RWPE2 (cell line): ENCODE data around the gene ATAT1.

Source experiments
- ATAC-seq: fragments of 200-7000 bp; cut with Tn5 transposase; 3 replicates; pipeline ENCODE4 v1.9.1; 2021; ENCODE audit warnings: low read depth
- DNase-seq: peaks from one replicate; pipeline ENCODE4 v3.0.0-alpha.2; 2020; ENCODE audit warnings: low spot score
- H3K27ac ChIP-seq: fragments of 450-650 bp; 2 replicates; pipeline ENCODE4 v1.5.1; 2017; ENCODE audit warnings: mild to moderate bottlenecking; ENCODE audit not compliant: poor library complexity, severe bottlenecking
- H3K27me3 ChIP-seq: fragments of 250-450 bp; sonication (Bioruptor Pico); 2 replicates; pipeline ENCODE4 v1.5.1; 2021; ENCODE audit warnings: mild to moderate bottlenecking, moderate library complexity; ENCODE audit not compliant: insufficient read depth, poor library complexity, severe bottlenecking
- H3K36me3 ChIP-seq: fragments of 250-450 bp; sonication (Bioruptor Pico); 2 replicates; pipeline ENCODE4 v1.5.1; 2020; ENCODE audit warnings: low read depth, mild to moderate bottlenecking, moderate library complexity
- H3K4me1 ChIP-seq: fragments of 250-450 bp; sonication (Bioruptor Pico); 2 replicates; pipeline ENCODE4 v1.5.1; 2021; ENCODE audit warnings: mild to moderate bottlenecking, moderate library complexity; ENCODE audit not compliant: insufficient read depth, poor library complexity, severe bottlenecking
- H3K4me3 ChIP-seq: fragments of 250-450 bp; sonication (Bioruptor Pico); 2 replicates; pipeline ENCODE4 v1.5.1; 2021; ENCODE audit warnings: mild to moderate bottlenecking, moderate library complexity; ENCODE audit not compliant: severe bottlenecking
- H3K9me3 ChIP-seq: fragments of 250-450 bp; sonication (Bioruptor Pico); 2 replicates; pipeline ENCODE4 v1.5.1; 2021; ENCODE audit warnings: mild to moderate bottlenecking, moderate library complexity; ENCODE audit not compliant: severe bottlenecking
- CTCF ChIP-seq: fragments of 450-650 bp; IDR thresholded peaks from one replicate; pipeline ENCODE4 v1.5.1; 2017; ENCODE audit warnings: mild to moderate bottlenecking, moderate library complexity; ENCODE audit not compliant: poor library complexity, severe bottlenecking

The ATAT1 gene

GRCh38 chr6:30679765-30680535 lies 53.3 kb downstream of the ATAT1 start:
- H3K9me3 ChIP-seq: no peaks in the 10 kb centered on the region
- H3K4me1 ChIP-seq: peaks cover 18% of the 10 kb centered on the region
- no peak overlapping the region for H3K4me3 ChIP-seq
- no peak for TF ChIP-seq CTCF
- no peaks in the 10 kb centered on the region for H3K27me3 ChIP-seq
- DNase-seq (no peak), ATAC-seq (no peak)
- H3K36me3 ChIP-seq: peaks cover 78% of the 10 kb centered on the region
- H3K27ac ChIP-seq: peak overlapping the region; percentile 95

DNA sequence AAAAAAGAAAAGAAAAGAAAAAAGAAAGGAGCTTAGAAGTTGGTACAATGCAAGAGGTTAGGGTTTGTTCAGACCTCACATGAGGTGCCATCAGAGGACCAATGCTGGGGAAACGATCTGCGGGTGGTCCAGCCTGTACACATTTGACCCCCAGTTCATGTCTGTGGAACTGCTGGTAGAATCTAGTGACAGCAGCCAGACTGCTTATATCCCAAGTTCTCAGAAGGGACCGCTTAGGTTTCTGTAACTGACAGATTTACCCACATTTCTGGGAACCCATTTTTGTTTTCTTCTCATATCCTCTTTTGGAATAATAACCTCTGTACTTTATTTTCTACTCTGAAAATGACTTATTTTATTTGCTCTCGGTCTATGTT lies 55.1 kb downstream of the ATAT1 start:
- H3K27me3 ChIP-seq: no peaks in the 10 kb centered on the region
- H3K4me3 ChIP-seq: peak overlapping the region; percentile 86
- ATAC-seq: no peak
- DNase-seq: no peak
- peak overlapping the region; percentile 95 for H3K27ac ChIP-seq
- H3K36me3 ChIP-seq: peaks cover 79% of the 10 kb centered on the region
- H3K9me3 ChIP-seq: no peaks in the 10 kb centered on the region
- no peak for TF ChIP-seq CTCF
- H3K4me1 ChIP-seq: peaks cover 18% of the 10 kb centered on the region

DNA sequence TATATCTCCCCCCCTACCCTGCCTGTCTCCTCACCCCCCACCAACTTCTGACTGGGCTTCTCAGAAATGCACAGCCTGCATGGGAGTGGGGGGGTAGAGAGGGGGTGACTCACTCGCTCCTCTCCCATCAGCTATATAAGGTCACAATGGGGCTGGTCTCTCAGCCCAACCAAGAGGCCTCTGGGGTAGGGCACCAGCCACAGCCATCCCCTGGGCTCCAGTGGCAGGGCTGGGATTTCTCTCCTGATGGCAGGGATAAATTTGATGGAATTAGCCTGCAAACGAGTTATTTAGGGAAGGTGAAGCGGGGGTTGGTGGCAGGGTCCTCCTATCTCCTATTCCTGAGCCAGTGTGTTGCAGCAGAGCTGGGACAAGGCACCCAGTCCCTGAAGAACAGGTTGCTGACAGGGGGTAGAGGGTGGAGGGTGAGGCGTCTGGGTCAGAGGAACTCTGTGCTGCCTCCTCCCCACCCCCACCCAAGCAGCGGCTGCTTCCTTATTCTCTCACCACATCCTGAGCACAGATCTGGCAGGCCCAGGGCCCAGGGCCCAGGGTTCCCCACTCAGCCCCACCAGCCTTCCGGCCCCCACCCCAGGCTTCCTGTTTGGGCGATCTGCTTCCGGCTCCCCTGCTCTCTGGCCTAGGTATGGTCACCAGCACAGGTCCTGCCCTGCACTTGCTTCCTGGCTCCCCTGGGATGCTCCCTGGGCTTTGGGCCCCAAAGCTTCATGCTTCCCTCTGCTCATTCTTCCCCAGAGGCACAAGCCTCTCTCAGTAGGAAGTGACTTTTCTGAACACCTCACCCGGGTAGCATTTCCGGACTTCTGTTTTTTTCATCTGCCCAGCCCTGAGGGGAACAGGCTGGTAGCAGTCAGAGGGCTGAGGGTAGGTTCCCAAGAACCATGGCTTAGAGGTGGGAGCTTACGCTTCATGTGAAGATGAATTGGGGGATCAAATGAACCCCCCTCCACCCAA lies 55.8 kb downstream of the ATAT1 start:
- Histone ChIP-seq H3K27me3 (no peaks in the 10 kb centered on the region), H3K27ac (peak overlapping the region; percentile 95), H3K9me3 (no peaks in the 10 kb centered on the region), H3K4me3 (peak overlapping the region; percentile 86), H3K4me1 (peaks cover 18% of the 10 kb centered on the region), H3K36me3 (peaks cover 72% of the 10 kb centered on the region)
- no peak for TF ChIP-seq CTCF
- DNase-seq: peak; percentile 79
- peak; percentile 36 for ATAC-seq

- H3K27ac ChIP-seq: peak overlapping the region; percentile 95
- peaks cover 18% of the 10 kb centered on the region for H3K4me1 ChIP-seq
- peak overlapping the region; percentile 86 for H3K4me3 ChIP-seq
- H3K27me3 ChIP-seq: no peaks in the 10 kb centered on the region
- no peak for TF ChIP-seq CTCF
- ATAC-seq: no peak
- H3K36me3 ChIP-seq: peaks cover 62% of the 10 kb centered on the region
- no peak for DNase-seq
- H3K9me3 ChIP-seq: no peaks in the 10 kb centered on the region
Measured at GRCh38 chr6:30683183-30683979, 56.7 kb downstream of the ATAT1 start.
